Measurements from ENCODE around the gene FOXI1. TPM values are rescaled to one million over a fixed set of nuclear protein-coding genes. Genes with fewer than 3 reads are reported as not detected.
A peak's percentile ranks its signal among the peaks of the same experiment; 100 is the strongest.

Gene FOXI1
- polyA plus RNA-seq, 2 of the 4 experiments (the other 2 are of a cell fraction), result not detected

DNA sequence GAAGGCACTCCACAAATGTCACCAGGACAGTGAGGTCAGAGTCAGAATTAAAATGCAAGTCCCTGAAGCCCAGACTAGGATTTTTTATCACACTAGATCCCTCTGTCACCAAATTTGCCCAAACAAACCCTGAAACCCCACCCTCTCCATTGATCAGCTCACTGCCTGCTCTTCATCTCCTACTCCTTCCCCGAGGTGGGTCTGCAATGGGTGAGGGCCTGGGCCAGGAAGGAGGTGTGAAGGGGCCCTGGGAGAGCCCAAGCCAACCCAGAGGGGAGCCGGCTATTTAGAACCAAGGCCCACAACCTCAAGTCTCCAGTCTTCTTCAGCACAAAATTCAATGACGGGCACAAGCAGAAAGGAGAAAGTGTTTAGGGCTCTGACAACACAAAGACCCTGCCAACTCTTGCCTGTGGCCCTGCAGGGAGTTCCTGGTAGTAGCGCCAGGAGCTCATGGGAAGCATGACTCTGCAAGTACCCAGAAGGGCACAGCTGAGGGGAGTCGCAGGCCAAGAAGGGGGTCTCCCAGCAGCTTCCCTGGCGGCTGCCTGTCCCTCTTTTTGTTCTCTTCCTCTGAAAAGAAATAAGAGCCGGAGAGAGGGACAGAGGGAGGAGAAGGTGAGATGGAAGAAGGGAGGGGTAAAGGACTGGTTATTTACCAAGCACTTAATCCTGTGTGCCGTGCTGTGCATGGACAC, 5.5 kb downstream of the FOXI1 start:
- Histone ChIP-seq H3K4me2 (no peak overlapping the region), H3K27ac (no peak overlapping the region), H3K9me3 (no peaks in the 10 kb centered on the region), H3K4me3 (no peak overlapping the region), H3K4me1 (no peaks in the 10 kb centered on the region)
- POLR2A ChIA-PET, result no interaction called here
- 61% methylated on average over 7 of the region's 8 CpGs for WGBS (ENCODE audit: missing lambda C conversion rate)
- ATAC-seq, result no peak
- no peak for TF ChIP-seq SMC3 (IDR thresholded peaks at IDR 0.05)
- TF ChIP-seq EHMT2 (IDR thresholded peaks at IDR 0.05; ENCODE audit: low read depth), result no peak
- TF ChIP-seq BCL3 (IDR thresholded peaks at IDR 0.05), result no peak
- TF ChIP-seq RAD21 (conservative IDR thresholded peaks at IDR 0.05 in 1 of 2, IDR thresholded peaks at IDR 0.05 in 1 of 2), result no peak
- no peak for TF ChIP-seq HOXB5 (CRISPR knock-in tag; IDR thresholded peaks at IDR 0.05)
- CTCF ChIA-PET, result interaction anchor here (1.3 to 33.1 kb wide), 4 partner anchors 10 to 105 kb away, joined by 4 to 691 read pairs (median 34); no protein-coding TSS in a partner anchor
- FAIRE-seq, result no peak
- DNase-seq (ENCODE audit: low read depth in 1 of 2, low spot score in 1 of 2), result no peak

- no peak for FAIRE-seq
- ChIA-PET POLR2A (no interaction called here), CTCF (interaction anchor here (0.6 to 33.1 kb wide), 4 partner anchors 9 to 601 kb away, joined by 3 to 691 read pairs (median 33); no protein-coding TSS in a partner anchor)
- no peaks in the 10 kb centered on the region for H3K9me3 ChIP-seq
- no peaks in the 10 kb centered on the region for H3K4me1 ChIP-seq
- 68% methylated on average over 6 of the region's 6 CpGs for WGBS (ENCODE audit: missing lambda C conversion rate)
- no peak for TF ChIP-seq CHD4 (IDR thresholded peaks at IDR 0.05; ENCODE audit: borderline replicate concordance)
- TF ChIP-seq, protein P1, sequence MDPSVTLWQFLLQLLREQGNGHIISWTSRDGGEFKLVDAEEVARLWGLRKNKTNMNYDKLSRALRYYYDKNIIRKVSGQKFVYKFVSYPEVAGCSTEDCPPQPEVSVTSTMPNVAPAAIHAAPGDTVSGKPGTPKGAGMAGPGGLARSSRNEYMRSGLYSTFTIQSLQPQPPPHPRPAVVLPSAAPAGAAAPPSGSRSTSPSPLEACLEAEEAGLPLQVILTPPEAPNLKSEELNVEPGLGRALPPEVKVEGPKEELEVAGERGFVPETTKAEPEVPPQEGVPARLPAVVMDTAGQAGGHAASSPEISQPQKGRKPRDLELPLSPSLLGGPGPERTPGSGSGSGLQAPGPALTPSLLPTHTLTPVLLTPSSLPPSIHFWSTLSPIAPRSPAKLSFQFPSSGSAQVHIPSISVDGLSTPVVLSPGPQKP (IDR thresholded peaks at IDR 0.05; ENCODE audit: low read depth, low read length), result no peak
- no peak for TF ChIP-seq RFX5 (IDR thresholded peaks at IDR 0.05)
- TF ChIP-seq MAZ (IDR thresholded peaks at IDR 0.05; ENCODE audit: borderline replicate concordance, low read depth, low read length), result no peak
- no peak for TF ChIP-seq TFCP2L1 (CRISPR knock-in tag; IDR thresholded peaks at IDR 0.05)
- TF ChIP-seq PHF8 (IDR thresholded peaks at IDR 0.05; ENCODE audit: borderline replicate concordance, low read depth), result no peak
- no peak for TF ChIP-seq JUN (IDR thresholded peaks at IDR 0.05)
- TF ChIP-seq HOXB13 (CRISPR knock-in tag; IDR thresholded peaks at IDR 0.05; ENCODE audit: low read depth), result no peak
- no peak for TF ChIP-seq HEYL (CRISPR knock-in tag; IDR thresholded peaks at IDR 0.05)
- TF ChIP-seq EHMT2 (IDR thresholded peaks at IDR 0.05; ENCODE audit: low read depth), result no peak
- TF ChIP-seq HOXA7 (CRISPR knock-in tag; IDR thresholded peaks at IDR 0.05), result no peak
- ATAC-seq, result 0 out of 6 replicates have a peak, but pooled peaks of 1 of the 2 experiments have one; percentile 26
- DNase-seq (ENCODE audit: low read depth in 1 of 2, low spot score in 1 of 2), result no peak
- no peak overlapping the region for H3K4me3 ChIP-seq
- H3K4me2 ChIP-seq, result no peak overlapping the region
- no peak overlapping the region for H3K27ac ChIP-seq
These were observed 7.3 kb downstream of the FOXI1 start for GRCh38 chr5:170112876-170113521.

DNA sequence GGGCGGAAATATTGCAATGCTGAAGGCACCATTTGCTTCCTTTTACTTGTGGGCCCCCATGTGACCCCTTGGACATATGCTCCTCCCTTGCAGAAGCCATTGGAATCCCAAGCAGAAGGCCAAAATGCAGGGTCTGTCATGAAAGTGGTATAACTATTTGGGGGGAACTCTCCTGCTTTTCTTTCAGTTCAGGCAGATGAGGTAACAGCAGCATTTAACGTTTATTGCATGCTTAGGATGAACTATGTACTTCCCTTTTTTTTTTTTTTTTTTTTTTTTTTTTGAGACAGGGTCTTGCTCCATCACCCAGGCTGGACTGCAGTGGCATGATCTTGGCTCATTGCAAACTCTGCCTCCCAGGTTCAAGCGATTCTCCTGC, 7.8 kb downstream of the FOXI1 start:
- Histone ChIP-seq H3K4me2 (no peak overlapping the region), H3K9me3 (no peaks in the 10 kb centered on the region), H3K4me1 (no peaks in the 10 kb centered on the region), H3K4me3 (no peak overlapping the region), H3K27ac (no peak overlapping the region)
- DNase-seq (ENCODE audit: low read depth in 1 of 2, low spot score in 1 of 2), result no peak
- FAIRE-seq, result no peak
- CTCF ChIA-PET, result interaction anchor here (0.8 to 33.1 kb wide), 5 partner anchors 9 to 71 kb away, joined by 3 to 691 read pairs (median 3); no protein-coding TSS in a partner anchor
- POLR2A ChIA-PET, result no interaction called here
- ATAC-seq, result no peak
- TF ChIP-seq ZNF302 (CRISPR knock-in tag; IDR thresholded peaks at IDR 0.05) (no peak), HEYL (CRISPR knock-in tag; IDR thresholded peaks at IDR 0.05) (no peak), TP53 (CRISPR knock-in tag; IDR thresholded peaks at IDR 0.05) (no peak), CBX2 (IDR thresholded peaks at IDR 0.05; ENCODE audit: borderline replicate concordance, low read depth) (no peak), FOSL2 (IDR thresholded peaks at IDR 0.05) (no peak), FOSL2 (CRISPR knock-in tag; IDR thresholded peaks at IDR 0.05) (no peak), CEBPB (IDR thresholded peaks at IDR 0.05) (no peak), ZC3H11A (IDR thresholded peaks at IDR 0.05) (no peak), ZFP36 (IDR thresholded peaks at IDR 0.05; ENCODE audit: borderline replicate concordance, partially characterized antibody) (no peak), CHD2 (IDR thresholded peaks at IDR 0.05; ENCODE audit: low read length, partially characterized antibody) (no peak), RARB (CRISPR knock-in tag; IDR thresholded peaks at IDR 0.05) (no peak)
- TF ChIP-seq, protein P2, sequence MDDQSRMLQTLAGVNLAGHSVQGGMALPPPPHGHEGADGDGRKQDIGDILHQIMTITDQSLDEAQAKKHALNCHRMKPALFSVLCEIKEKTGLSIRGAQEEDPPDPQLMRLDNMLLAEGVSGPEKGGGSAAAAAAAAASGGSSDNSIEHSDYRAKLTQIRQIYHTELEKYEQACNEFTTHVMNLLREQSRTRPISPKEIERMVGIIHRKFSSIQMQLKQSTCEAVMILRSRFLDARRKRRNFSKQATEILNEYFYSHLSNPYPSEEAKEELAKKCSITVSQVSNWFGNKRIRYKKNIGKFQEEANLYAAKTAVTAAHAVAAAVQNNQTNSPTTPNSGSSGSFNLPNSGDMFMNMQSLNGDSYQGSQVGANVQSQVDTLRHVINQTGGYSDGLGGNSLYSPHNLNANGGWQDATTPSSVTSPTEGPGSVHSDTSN (IDR thresholded peaks at IDR 0.05), result no peak
- TF ChIP-seq, protein P3, sequence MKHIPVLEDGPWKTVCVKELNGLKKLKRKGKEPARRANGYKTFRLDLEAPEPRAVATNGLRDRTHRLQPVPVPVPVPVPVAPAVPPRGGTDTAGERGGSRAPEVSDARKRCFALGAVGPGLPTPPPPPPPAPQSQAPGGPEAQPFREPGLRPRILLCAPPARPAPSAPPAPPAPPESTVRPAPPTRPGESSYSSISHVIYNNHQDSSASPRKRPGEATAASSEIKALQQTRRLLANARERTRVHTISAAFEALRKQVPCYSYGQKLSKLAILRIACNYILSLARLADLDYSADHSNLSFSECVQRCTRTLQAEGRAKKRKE (CRISPR knock-in tag; IDR thresholded peaks at IDR 0.05; ENCODE audit: low read depth), result no peak
- 82% methylated on average over 3 of the region's 3 CpGs for WGBS (ENCODE audit: missing lambda C conversion rate)

Data from A549 (cell line).